NCI-H2196 treated with DMSO at 0.1 percent for 48 hours (cell line): Measurements from ENCODE around the gene RELN.
"Not testable (repeated sequence)": the region's sequence is repeated elsewhere in the genome, so short reads cannot be mapped to it uniquely, and the experiment has no call there.

Experiments used
- DNase-seq: peaks from one replicate; lab custom pipeline; 2025; ENCODE audit not compliant: unreplicated experiment; lab: John Stamatoyannopoulos, UW

Gene RELN

GRCh38 chr7:103947026-103947655 lies 42.3 kb downstream of the RELN start:
- no peak for DNase-seq

- DNase-seq, result peak; percentile 57
Observed at GRCh38 chr7:103944230-103944900, 45.1 kb downstream of the RELN start.

- no peak for DNase-seq
Observed at GRCh38 chr7:103941976-103942375, 47.5 kb downstream of the RELN start.

DNA sequence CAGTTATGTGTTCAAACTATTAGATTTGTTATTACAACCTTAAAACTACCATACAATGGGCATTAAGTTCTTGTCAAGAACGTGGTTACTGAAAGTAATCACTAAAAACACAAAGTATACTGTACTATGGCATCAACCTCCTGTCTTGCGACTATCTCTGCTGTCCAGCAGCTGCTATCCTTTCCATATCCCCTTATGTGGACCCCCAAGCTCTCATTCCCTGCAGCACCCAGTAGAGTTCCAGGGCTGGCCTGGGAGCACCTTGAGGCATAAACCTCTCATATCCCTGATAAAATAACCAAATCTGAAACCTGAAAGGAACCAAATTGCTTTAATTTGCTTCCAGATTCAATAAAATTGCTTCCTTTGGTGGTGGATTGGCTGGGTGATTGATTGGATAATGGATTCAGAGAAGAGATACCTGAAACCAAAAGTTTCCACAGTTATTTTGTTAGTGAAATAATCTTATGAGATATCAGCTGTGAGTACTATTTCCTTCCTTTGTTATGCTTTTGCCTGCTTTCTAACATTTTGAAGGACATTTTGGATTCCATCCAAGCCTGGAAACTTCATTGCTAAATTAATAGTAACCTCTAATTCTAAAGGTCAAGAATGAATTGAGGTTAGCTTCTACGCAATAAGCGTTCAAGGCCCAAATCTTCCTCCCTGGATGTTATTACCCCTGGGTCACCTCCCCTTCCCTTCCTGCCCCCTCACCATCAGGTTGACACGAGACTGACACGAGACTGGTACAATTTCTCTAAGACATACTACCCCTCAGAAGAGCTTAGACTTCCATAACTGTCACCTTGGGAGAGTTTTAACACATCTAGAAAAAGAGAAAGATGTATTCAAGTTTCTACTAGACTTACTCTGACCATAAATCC lies 48.8 kb downstream of the RELN start:
- no peak for DNase-seq

GRCh38 chr7:103937680-103938079 lies 51.8 kb downstream of the RELN start:
- DNase-seq, result no peak

GRCh38 chr7:103936558-103936957 lies 52.9 kb downstream of the RELN start:
- no peak for DNase-seq

DNA sequence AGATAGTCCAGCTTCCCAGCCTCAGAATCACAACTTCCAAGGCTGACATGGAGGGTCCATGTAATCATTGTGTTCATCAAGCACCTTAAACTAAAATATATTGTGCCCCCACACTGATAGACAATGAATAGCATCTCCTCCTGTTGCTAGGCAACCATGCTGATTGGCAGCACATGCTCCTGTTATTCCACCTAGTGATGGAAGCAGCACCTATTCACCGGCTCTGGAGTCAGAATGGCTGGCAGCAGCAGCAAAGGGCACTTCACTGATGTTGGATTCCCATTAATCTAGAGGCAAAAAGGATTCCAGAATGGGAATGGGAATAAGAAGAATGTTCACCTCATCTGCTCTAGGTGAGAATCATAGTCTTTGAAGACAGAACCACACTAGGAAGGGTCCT lies 55.0 kb downstream of the RELN start:
- DNase-seq, result no peak

GRCh38 chr7:103932389-103932788 lies 57.1 kb downstream of the RELN start:
- no peak for DNase-seq

DNA sequence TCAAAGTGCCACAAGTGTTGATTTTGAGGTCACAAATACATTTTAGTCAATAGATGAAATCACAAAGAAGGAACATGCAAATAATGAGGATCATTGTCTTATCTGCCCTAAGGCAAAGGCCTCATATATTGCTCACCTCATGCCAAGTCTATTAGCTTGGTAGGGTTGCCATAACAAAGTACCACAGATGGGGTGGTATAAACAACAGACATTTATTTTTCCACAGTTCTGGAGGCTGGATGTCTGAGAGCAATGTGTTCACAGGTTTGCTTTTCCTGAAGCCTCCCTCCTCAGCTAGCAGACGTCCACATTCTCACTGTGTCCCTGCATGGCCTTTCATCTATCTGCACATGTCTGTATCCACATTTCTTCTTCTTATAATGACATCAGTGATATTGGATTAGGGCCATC lies 59.6 kb downstream of the RELN start:
- peak; percentile 85 for DNase-seq

DNA sequence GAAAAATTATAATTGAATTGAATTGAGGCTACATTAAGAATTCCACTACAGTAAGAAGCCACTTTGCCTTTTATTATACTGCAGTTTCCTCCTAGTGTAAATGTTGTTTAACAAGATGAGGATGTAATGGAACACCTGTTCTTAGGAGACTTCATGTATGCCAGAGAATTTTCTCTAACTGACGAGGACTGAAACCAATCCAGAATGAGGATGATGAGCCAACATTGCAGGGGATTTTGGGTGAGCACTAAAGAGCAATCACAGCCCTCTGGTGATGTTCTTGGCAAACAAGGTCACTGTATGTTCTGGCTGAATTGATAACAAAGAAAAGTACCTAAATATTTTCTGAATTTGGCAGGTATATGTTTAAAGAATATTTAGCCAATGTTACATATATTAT lies 60.9 kb downstream of the RELN start:
- DNase-seq, result peak; percentile 8

DNA sequence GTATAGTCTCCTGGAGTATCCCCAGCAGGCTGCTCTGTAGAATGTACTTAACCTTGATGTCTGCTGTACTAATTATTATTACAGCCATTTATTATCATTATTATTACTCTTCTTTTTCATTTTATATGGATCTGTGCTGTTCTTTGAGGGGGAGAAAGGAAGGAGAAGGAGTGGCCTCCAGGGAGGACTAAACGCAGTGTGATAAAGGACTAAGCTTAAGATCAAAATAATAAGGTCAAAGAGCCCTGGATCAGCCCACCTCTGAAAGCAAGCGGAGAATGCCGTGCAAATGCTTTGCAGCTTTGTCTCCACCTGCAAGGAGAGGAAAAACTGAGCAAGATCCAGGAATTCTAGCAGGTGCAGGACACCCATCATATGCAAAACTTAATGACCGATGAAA lies 65.3 kb downstream of the RELN start:
- DNase-seq, result no peak

DNA sequence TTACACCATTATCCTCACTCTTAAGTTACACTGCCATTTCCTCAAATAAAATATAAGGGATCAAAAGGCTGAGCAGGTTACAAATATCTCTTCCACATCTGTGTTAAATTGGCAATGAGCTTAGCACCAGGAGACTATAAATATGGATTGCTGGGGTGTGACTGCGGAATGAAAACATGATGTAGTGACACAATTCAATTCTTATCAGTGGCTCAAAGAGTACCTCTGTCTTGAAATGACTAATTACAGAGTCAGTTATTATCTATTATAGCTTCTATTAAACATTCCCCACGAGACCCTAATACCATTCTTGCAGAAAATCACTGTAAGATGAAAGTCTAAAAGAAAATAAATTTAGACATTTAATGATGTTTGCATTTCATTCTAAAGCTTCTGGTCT lies 67.1 kb downstream of the RELN start:
- DNase-seq, result no peak

DNA sequence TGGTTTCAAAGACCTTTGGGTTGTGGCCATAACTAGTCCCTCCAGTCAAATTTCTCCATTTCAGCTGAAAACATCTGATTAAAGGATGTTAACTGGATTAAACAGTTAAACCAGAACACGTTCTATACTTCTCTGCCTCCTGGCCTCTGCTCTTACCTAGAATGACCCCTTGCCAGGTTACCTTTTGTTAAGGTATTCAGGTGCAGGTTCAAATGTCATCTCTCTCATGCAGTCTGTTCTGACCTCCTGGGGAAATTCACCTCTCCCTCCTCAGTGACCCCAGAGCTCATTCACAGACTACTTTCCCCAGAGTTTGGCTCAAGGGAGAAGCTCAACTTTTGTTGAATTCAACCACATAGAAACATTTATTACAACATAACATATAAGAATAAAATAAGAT lies 67.8 kb downstream of the RELN start:
- DNase-seq, result no peak

- DNase-seq, result no peak
Observed at GRCh38 chr7:103919272-103919868, 70.1 kb downstream of the RELN start.

- no peak for DNase-seq
Observed at GRCh38 chr7:103918631-103919271, 70.7 kb downstream of the RELN start.

DNA sequence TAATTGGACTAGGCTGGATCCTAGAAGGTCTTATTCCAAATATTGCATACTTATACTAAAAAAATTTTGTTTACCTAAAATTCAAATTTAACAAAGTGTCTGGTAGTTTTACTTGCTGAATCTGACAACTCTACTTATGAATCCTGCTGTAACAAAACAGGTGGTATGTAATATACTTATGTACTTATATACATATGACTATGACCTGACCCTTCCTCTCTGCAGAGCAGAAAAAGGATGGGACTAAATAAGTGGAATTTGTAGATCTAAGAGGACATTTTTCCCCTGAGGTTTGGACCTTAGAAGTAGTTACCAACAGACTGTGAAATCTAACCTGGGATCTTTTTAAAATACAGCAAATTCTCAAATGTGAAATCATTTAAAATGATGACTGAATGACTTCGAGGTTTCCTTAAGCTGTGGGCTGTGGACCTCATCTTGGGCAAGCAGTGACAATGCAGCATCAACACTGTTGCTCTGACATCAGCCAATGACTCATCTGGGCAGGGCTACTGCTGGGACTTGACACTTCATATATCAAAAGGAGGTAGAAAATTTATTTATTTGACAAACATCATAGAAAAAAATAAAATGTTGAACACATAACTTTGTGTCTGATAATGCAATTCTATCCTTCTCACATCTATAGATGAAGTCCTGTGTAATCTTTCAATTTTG lies 73.6 kb downstream of the RELN start:
- DNase-seq, result no peak

- no peak for DNase-seq
Observed at GRCh38 chr7:103914147-103914899, 75.1 kb downstream of the RELN start.

GRCh38 chr7:103912891-103913605 lies 76.4 kb downstream of the RELN start:
- no peak for DNase-seq

GRCh38 chr7:103911015-103911414 lies 78.4 kb downstream of the RELN start:
- not testable (repeated sequence) for DNase-seq
